Activated T-cell treated with anti-CD3 and anti-CD28 coated beads, Interleukin-2, amount 50 U/mL, for 1 hour (primary cell): ENCODE results near the gene S100A11.
"Not testable (repeated sequence)": the region's sequence is repeated elsewhere in the genome, so short reads cannot be mapped to it uniquely, and the experiment has no call there.

Experiments
- DNase-seq: peaks from one replicate; pipeline ENCODE4 v3.0.0-alpha.2; 2020

The S100A11 gene

GRCh38 chr1:152036267-152037216, at the start of gene S100A11:
Gene S100A11, minus strand, starts transcription at chr1:152037004. Its CDS starts 89 bp downstream, at chr1:152036915.
- peak; percentile 80 for DNase-seq

GRCh38 chr1:152084853-152085252, 48.0 kb upstream of the S100A11 start:
- no peak for DNase-seq

GRCh38 chr1:152081026-152081425, 44.2 kb upstream of the S100A11 start:
- not testable (repeated sequence) for DNase-seq

GRCh38 chr1:152080494-152080893, 43.7 kb upstream of the S100A11 start:
- not testable (repeated sequence) for DNase-seq

- DNase-seq, result no peak
Observed at GRCh38 chr1:152078831-152079441, 42.1 kb upstream of the S100A11 start.

GRCh38 chr1:152072311-152072710, 35.5 kb upstream of the S100A11 start:
- no peak for DNase-seq

GRCh38 chr1:152071123-152071522, 34.3 kb upstream of the S100A11 start:
- no peak for DNase-seq

- no peak for DNase-seq
Observed at GRCh38 chr1:152067929-152068328, 31.1 kb upstream of the S100A11 start.

GRCh38 chr1:152067150-152067549, 30.3 kb upstream of the S100A11 start:
- DNase-seq, result no peak

GRCh38 chr1:152061952-152062351, 25.1 kb upstream of the S100A11 start:
- no peak for DNase-seq

GRCh38 chr1:152053375-152053774, 16.6 kb upstream of the S100A11 start:
- no peak for DNase-seq

GRCh38 chr1:152052606-152053005, 15.8 kb upstream of the S100A11 start:
- peak; percentile 85 for DNase-seq

- DNase-seq, result no peak
Observed at GRCh38 chr1:152050886-152051675, 14.3 kb upstream of the S100A11 start.

GRCh38 chr1:152049291-152050083, 12.7 kb upstream of the S100A11 start:
- no peak for DNase-seq

GRCh38 chr1:152048416-152049009, 11.7 kb upstream of the S100A11 start:
- no peak for DNase-seq

- peak; percentile 84 for DNase-seq
Observed at GRCh38 chr1:152047730-152048415, 11.1 kb upstream of the S100A11 start.

GRCh38 chr1:152047413-152047729, 10.6 kb upstream of the S100A11 start:
- no peak for DNase-seq

GRCh38 chr1:152044386-152044785, 7.6 kb upstream of the S100A11 start:
- DNase-seq, result no peak

GRCh38 chr1:152043870-152044269, 7.1 kb upstream of the S100A11 start:
- no peak for DNase-seq

- DNase-seq, result no peak
Observed at GRCh38 chr1:152042030-152042429, 5.2 kb upstream of the S100A11 start.

GRCh38 chr1:152039886-152040285, 3.1 kb upstream of the S100A11 start:
- DNase-seq, result no peak

- DNase-seq, result no peak
Observed at GRCh38 chr1:152039461-152039860, 2.7 kb upstream of the S100A11 start.
